ENCODE results near the gene TNF.
"Not testable (repeated sequence)": the region's sequence is repeated elsewhere in the genome, so short reads cannot be mapped to it uniquely, and the experiment has no call there.

The TNF gene

DNA sequence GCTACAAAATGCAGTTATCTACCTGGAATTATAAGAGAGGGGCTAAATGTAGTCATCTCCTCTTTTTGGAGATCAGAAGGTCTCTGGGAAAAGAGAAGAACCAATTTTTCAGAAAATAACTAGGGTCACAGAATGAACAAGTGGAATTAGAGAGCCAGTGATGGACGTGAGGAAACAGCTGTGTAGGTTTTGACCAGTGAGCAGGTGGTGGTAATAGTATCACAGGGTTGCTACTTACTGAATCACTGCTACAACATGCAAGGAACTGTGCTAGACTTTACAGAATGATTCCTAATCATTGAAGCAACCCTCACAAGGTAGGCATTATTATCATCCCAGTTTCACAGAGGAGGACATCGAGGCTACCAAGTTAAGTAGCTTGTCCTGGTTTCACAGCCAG lies 30.7 kb upstream of the TNF start:
- Histone ChIP-seq H3K4me1 (ENCODE audit: insufficient read depth, insufficient read length) (peaks cover 10% of the 10 kb centered on the region), H3K4me3 (ENCODE audit: insufficient read length, low read depth) (no peak overlapping the region), H3K9ac (ENCODE audit: insufficient read length, low read depth) (no peak overlapping the region), H3K36me3 (ENCODE audit: insufficient read depth, insufficient read length, low read length) (peaks cover 29% of the 10 kb centered on the region), H3K27me3 (ENCODE audit: insufficient read depth, insufficient read length) (no peaks in the 10 kb centered on the region), H3K9me3 (ENCODE audit: insufficient read depth, low read length) (no peaks in the 10 kb centered on the region)
- no peak for DNase-seq (ENCODE audit: low read depth, low spot score)
- TF ChIP-seq SUZ12 (IDR thresholded peaks at IDR 0.05; ENCODE audit: extremely low read depth, insufficient read depth, insufficient read length): no peak
- TF ChIP-seq YY1 (IDR thresholded peaks at IDR 0.05; ENCODE audit: insufficient read depth, insufficient read length): no peak
- no peak for TF ChIP-seq ZNF274 (IDR thresholded peaks at IDR 0.05; ENCODE audit: low read depth, low read length)

DNA sequence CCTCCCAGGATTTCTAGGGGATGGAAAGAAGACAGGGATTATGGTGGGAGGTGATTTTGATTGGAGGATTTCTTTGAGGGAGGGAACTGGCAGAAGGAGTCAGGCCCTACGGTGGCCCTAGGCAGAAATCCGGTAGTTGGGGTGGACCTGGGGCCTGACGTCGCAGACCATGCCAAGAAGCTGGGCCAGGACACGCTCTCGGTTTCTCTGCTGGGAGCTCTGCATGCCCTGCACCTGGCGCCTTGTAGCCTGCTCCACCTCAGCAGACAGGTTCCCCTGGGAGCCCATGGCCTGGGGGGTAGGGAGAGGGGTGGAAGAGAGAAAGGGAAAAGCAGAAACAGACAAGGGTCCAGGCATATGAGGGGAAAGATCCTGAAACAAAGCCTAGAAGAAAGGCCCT lies 30.1 kb upstream of the TNF start:
- H3K4me1 ChIP-seq (ENCODE audit: insufficient read depth, insufficient read length): peaks cover 7% of the 10 kb centered on the region
- H3K4me3 ChIP-seq (ENCODE audit: insufficient read length, low read depth): no peak overlapping the region
- DNase-seq (ENCODE audit: low read depth, low spot score): no peak
- H3K9ac ChIP-seq (ENCODE audit: insufficient read length, low read depth): peak overlapping the region; percentile 76
- TF ChIP-seq SUZ12 (IDR thresholded peaks at IDR 0.05; ENCODE audit: extremely low read depth, insufficient read depth, insufficient read length): no peak
- no peaks in the 10 kb centered on the region for H3K9me3 ChIP-seq (ENCODE audit: insufficient read depth, low read length)
- peaks cover 24% of the 10 kb centered on the region for H3K36me3 ChIP-seq (ENCODE audit: insufficient read depth, insufficient read length, low read length)
- H3K27me3 ChIP-seq (ENCODE audit: insufficient read depth, insufficient read length): no peaks in the 10 kb centered on the region

DNA sequence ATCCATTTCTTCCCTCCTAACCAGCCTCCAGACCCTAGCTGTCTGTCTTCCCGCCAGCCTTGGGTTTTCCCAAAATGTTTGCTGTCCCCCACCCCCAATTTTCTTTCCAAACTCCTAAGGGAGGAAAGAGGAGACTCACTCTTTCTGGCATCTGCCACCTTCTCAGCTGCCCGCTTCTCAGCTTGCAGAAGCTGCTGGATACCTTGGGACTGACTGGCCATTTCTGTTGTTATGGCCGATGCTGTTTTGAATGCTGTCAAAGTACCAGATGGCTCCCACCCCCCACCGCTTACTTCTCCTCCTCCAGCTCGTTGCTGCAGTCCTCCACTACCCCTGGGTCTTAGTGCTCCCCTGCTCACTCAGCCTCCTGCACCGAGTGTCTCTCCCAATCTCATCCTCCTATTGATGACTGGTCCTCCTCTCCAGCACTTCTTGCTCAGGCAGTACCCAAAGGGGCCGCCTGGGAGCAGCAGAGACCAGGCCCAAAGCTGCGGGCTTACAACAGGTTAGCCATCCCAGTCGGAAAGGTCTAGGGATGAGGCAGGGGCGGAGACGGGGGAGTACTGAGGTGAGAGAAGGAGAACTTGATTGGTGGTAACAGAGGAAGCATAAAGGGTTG lies 28.9 kb upstream of the TNF start, which contains the start of gene ATP6V1G2:
ATP6V1G2 (minus strand) TSS at position 270 of the 619 bp plus-strand sequence; CDS start at position 221, 49 bp downstream.
- Histone ChIP-seq H3K4me1 (ENCODE audit: insufficient read depth, insufficient read length) (peaks cover 7% of the 10 kb centered on the region), H3K4me3 (ENCODE audit: insufficient read length, low read depth) (peak within 1 kb of the TSS; percentile 40), H3K9ac (ENCODE audit: insufficient read length, low read depth) (peak within 1 kb of the TSS; percentile 76), H3K27me3 (ENCODE audit: insufficient read depth, insufficient read length) (no peaks in the 10 kb centered on the region), H3K9me3 (ENCODE audit: insufficient read depth, low read length) (no peaks in the 10 kb centered on the region), H3K36me3 (ENCODE audit: insufficient read depth, insufficient read length, low read length) (peaks cover 28% of the 10 kb centered on the region)
- peak; percentile 89 for DNase-seq (ENCODE audit: low read depth, low spot score)
- TF ChIP-seq ZNF274 (IDR thresholded peaks at IDR 0.05; ENCODE audit: low read depth, low read length) (no peak), YY1 (IDR thresholded peaks at IDR 0.05; ENCODE audit: insufficient read depth, insufficient read length) (no peak), SUZ12 (IDR thresholded peaks at IDR 0.05; ENCODE audit: extremely low read depth, insufficient read depth, insufficient read length) (no peak)

DNA sequence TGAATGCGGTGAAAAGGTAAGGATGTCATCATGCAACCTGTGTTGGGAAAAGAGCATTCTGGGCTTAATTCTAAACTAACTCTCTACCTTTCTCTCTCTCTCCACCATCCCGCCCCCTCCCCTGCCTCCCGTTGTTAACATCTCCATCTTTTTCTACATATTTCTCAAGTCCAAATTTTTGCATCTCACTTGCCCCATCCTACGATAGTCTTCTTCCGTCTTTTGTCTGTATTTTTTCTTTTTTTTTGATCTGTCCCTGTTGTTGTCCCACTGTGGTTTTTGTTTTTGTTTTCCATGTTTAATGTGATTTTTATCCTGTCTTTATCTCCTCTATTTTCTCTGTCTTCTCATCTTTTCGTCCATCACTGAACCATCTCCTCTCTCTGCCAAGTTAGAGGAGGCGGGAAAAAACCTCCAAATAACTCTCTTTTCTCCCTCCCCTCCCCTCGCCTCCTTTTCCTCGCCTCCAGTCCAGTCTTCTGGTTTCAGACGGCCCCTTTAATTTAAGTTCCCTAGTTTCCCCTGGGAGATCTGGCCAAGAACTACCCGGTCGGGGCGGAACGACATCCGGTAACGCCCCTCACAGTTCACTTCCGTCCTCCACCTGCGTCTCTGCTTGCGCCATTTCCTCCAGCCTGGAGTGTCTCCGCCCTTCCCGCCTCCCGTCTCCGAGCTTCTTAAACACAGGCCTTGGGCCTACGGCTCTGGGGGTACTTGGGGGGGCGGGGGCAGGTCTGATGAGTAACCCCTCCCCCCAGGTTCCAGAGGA lies 28.2 kb upstream of the TNF start, which contains the start of gene NFKBIL1:
NFKBIL1 (plus strand) TSS at position 651 of the 769 bp plus-strand sequence; CDS start at position 738, 87 bp downstream.
- Histone ChIP-seq H3K9ac (ENCODE audit: insufficient read length, low read depth) (peak within 1 kb of the TSS; percentile 76), H3K4me1 (ENCODE audit: insufficient read depth, insufficient read length) (peaks cover 7% of the 10 kb centered on the region), H3K4me3 (ENCODE audit: insufficient read length, low read depth) (peak within 1 kb of the TSS; percentile 40), H3K9me3 (ENCODE audit: insufficient read depth, low read length) (no peaks in the 10 kb centered on the region), H3K36me3 (ENCODE audit: insufficient read depth, insufficient read length, low read length) (peaks cover 28% of the 10 kb centered on the region), H3K27me3 (ENCODE audit: insufficient read depth, insufficient read length) (no peaks in the 10 kb centered on the region)
- peak; percentile 87 for DNase-seq (ENCODE audit: low read depth, low spot score)
- TF ChIP-seq YY1 (IDR thresholded peaks at IDR 0.05; ENCODE audit: insufficient read depth, insufficient read length): no peak

DNA sequence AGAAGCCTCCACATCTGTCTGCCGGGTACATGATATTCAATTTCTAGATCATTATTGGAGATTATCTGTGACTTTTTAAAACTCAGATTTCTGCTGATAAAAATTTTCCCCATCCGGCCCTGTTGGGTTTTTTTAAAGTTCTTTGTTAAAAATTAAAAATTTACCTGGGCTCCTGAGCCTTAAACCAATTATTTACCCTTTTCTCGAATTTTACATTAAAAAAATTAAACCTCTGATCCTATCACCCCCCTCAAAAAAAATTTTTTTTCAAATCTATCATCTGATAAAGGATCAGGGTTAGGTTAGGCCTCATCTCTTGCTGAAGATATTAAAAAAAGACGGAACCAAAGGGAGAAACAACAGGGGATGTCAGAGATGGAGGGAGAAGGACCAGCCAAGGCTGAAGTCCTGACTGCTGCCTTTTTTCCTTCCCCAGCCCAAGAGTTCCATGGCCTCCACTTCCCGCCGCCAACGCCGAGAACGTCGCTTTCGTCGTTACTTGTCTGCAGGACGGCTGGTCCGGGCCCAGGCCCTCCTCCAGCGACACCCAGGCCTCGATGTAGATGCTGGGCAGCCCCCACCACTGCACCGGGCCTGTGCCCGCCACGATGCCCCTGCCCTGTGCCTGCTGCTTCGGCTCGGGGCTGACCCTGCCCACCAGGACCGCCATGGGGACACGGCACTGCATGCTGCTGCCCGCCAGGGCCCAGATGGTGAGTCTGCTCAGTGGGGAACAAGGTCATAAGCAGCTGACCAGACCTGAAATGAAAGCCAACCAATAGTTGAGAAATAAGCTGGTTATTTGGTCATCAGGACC lies 27.4 kb upstream of the TNF start:
- Histone ChIP-seq H3K9ac (ENCODE audit: insufficient read length, low read depth) (peak overlapping the region; percentile 76), H3K36me3 (ENCODE audit: insufficient read depth, insufficient read length, low read length) (peaks cover 28% of the 10 kb centered on the region), H3K4me3 (ENCODE audit: insufficient read length, low read depth) (peak overlapping the region; percentile 40), H3K4me1 (ENCODE audit: insufficient read depth, insufficient read length) (peaks cover 7% of the 10 kb centered on the region), H3K27me3 (ENCODE audit: insufficient read depth, insufficient read length) (no peaks in the 10 kb centered on the region), H3K9me3 (ENCODE audit: insufficient read depth, low read length) (no peaks in the 10 kb centered on the region)
- no peak for TF ChIP-seq YY1 (IDR thresholded peaks at IDR 0.05; ENCODE audit: insufficient read depth, insufficient read length)
- no peak for TF ChIP-seq SUZ12 (IDR thresholded peaks at IDR 0.05; ENCODE audit: extremely low read depth, insufficient read depth, insufficient read length)
- no peak for TF ChIP-seq ZNF274 (IDR thresholded peaks at IDR 0.05; ENCODE audit: low read depth, low read length)
- DNase-seq (ENCODE audit: low read depth, low spot score): no peak

DNA sequence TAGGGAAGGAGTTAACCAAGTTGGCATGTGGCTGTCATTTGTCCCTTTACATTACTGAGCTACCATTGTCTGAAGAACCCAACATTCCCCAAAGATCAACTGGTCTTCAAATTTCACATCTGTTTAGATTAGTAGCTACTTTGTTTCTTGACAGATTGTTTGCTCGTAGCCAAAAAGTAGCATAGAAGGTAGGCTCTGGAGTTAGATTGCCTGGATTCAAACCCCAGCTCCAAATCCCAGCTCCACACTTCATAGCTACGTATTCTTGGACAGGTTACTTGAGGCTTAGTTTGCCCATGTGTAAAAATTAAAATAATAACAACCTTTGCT lies 26.9 kb upstream of the TNF start:
- Histone ChIP-seq H3K9ac (ENCODE audit: insufficient read length, low read depth) (peak overlapping the region; percentile 76), H3K4me3 (ENCODE audit: insufficient read length, low read depth) (no peak overlapping the region), H3K4me1 (ENCODE audit: insufficient read depth, insufficient read length) (peaks cover 7% of the 10 kb centered on the region), H3K9me3 (ENCODE audit: insufficient read depth, low read length) (no peaks in the 10 kb centered on the region), H3K27me3 (ENCODE audit: insufficient read depth, insufficient read length) (no peaks in the 10 kb centered on the region), H3K36me3 (ENCODE audit: insufficient read depth, insufficient read length, low read length) (peaks cover 24% of the 10 kb centered on the region)
- no peak for TF ChIP-seq YY1 (IDR thresholded peaks at IDR 0.05; ENCODE audit: insufficient read depth, insufficient read length)
- no peak for TF ChIP-seq ZNF274 (IDR thresholded peaks at IDR 0.05; ENCODE audit: low read depth, low read length)
- no peak for TF ChIP-seq SUZ12 (IDR thresholded peaks at IDR 0.05; ENCODE audit: extremely low read depth, insufficient read depth, insufficient read length)
- DNase-seq (ENCODE audit: low read depth, low spot score): no peak

DNA sequence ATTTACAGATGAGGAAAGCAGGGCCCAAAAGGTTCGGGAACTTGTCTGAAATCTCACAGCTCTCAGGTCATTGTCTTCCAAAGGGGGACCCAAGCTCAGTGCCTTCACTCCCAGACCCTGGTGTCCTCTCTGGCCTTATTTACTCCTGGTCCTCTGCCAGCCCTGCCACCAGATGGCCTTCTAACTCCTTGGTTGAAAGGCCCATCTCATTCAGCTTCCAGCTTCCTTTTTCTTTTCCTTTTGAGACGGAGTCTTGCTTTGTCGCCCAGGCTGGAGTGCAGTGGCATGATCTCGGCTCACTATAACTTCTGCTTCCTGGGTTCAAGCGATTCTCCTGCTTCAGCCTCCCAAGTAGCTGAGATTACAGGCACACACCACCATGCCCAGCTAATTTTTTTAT lies 24.0 kb upstream of the TNF start:
- not testable (repeated sequence) for H3K9me3 ChIP-seq (ENCODE audit: insufficient read depth, low read length); H3K9ac ChIP-seq (ENCODE audit: insufficient read length, low read depth); H3K27me3 ChIP-seq (ENCODE audit: insufficient read depth, insufficient read length); H3K4me3 ChIP-seq (ENCODE audit: insufficient read length, low read depth); DNase-seq (ENCODE audit: low read depth, low spot score); H3K4me1 ChIP-seq (ENCODE audit: insufficient read depth, insufficient read length)
- H3K36me3 ChIP-seq (ENCODE audit: insufficient read depth, insufficient read length, low read length): peaks cover 31% of the 10 kb centered on the region
